ENCODE measurements around the gene CRYBA2. TPM values are rescaled to one million over a fixed set of nuclear protein-coding genes. Genes with fewer than 3 reads are reported as not detected.

CRYBA2 gene
- total and polyA plus RNA-seq, 2 experiments from 2014 or later, result not detected

DNA sequence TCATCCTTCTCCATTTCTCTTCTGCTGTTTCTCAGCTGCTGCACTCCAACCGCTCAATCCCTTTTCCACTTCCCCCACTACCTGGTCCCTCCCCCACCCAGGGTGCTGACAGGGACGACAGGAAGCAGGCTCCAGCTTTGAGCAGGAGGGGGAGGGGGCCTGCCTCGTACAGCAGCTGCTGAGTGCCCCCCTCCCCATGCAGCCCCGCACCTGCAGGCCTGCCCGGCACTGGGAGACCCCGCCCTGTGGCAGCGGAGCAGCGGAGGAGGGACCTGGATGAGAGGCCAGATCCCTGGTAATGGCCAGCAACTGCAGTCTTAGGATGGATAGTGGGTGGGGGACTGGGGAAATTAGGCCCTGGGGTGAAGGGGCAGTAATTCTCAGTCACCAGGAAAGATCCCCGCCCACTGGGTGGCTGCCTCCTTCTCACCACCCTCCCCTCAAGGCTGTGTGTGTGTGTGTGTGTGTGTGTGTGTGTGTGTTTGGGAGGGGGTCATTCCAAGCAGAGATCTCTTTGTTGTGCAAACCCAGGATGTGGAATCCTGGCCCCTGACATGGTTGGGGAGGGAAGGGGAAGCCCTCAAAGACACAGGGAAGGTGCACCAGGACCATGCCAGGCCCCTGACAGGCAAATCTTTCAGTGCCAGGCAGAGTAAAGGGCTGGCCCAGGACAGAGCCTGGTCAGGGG lies 6.8 kb upstream of the CRYBA2 start:
- in situ Hi-C loops (cut with MboI), result no loop called here
- no peaks in the 10 kb centered on the region for H3F3A ChIP-seq (ENCODE audit: insufficient read depth)
- TF ChIP-seq EZH2 (IDR thresholded peaks at IDR 0.05; ENCODE audit: insufficient read depth, poor library complexity, severe bottlenecking), result no peak
- TF ChIP-seq EZH2phosphoT487 (IDR thresholded peaks at IDR 0.05; ENCODE audit: insufficient read depth, low read depth), result no peak
- no peaks in the 10 kb centered on the region for H4K20me1 ChIP-seq (ENCODE audit: insufficient read depth)
- no peak overlapping the region for H3K27ac ChIP-seq
- H3K9me3 ChIP-seq (ENCODE audit: low read depth), result no peaks in the 10 kb centered on the region
- H3K27me3 ChIP-seq (replicated peaks; ENCODE audit: insufficient read depth), result peaks cover 62% of the 10 kb centered on the region
- H3K4me2 ChIP-seq (ENCODE audit: unreplicated experiment), result no peak overlapping the region
- H3K79me2 ChIP-seq (ENCODE audit: insufficient read depth), result no peaks in the 10 kb centered on the region
- H3K4me1 ChIP-seq (ENCODE audit: insufficient read depth), result no peaks in the 10 kb centered on the region
- WGBS, 2 experiments (ENCODE audit: low coverage in 1 of 2, low lambda C conversion rate in 2 of 2, missing lambda C conversion rate in 2 of 2), result 11 to 19% methylated on average over 3 to 9 of the region's 9 CpGs
- no peak overlapping the region for H3K9ac ChIP-seq
- no peaks in the 10 kb centered on the region for H3K9me2 ChIP-seq (ENCODE audit: insufficient read depth)
- no peaks in the 10 kb centered on the region for H3K36me3 ChIP-seq (ENCODE audit: low read depth)
- no peak overlapping the region for H2AFZ ChIP-seq
- no peak for DNase-seq
- no peak overlapping the region for H3K4me3 ChIP-seq

DNA sequence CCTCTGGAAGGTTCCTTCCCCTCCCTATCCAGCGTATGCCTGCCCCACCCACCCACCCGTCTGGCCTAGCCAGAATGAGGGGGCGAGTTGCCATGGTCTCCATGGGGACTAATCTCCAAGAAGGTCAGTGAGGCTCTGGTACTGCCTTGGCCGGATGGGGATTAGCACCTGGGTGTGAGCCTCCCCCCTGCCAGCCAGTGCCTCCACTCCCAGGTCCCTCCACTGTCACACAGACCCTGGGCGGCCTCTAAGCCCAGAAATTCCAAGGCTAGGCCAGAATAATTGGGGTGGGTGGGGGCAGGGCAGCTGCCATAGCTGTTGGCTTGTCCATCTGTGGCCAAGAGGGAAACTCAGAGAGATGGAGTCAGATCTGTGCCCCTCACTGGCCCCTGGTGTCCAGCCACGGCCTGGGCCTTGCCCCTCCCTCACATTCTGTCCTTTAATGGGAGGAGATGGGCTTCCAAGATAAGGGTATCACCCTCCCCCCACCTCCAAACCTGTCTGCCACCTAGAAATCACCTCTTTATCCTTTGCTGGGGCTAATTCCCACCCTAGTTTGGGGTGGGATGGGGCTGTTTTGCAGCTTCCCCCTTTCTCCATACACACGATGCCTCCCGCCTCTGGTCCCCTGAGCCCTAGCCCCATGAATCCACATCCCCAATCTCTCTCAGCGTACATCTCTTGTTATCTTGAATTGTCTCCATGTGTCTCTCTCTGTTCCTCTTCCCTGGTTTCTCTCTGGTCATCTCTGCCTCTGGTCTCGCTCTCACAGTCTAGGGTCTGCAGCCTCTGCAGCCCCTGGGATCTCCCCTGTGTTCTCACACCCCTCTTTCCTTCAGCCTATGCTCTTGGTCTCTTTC lies 6.0 kb upstream of the CRYBA2 start:
- H3K36me3 ChIP-seq (ENCODE audit: low read depth), result no peaks in the 10 kb centered on the region
- H3K79me2 ChIP-seq (ENCODE audit: insufficient read depth), result no peaks in the 10 kb centered on the region
- H3K27ac ChIP-seq, result no peak overlapping the region
- H3K4me2 ChIP-seq (ENCODE audit: unreplicated experiment), result no peak overlapping the region
- no peak for DNase-seq
- in situ Hi-C loops (cut with MboI), result no loop called here
- H3K9me3 ChIP-seq (ENCODE audit: low read depth), result no peaks in the 10 kb centered on the region
- H3K9me2 ChIP-seq (ENCODE audit: insufficient read depth), result no peaks in the 10 kb centered on the region
- no peak overlapping the region for H3K9ac ChIP-seq
- no peak overlapping the region for H2AFZ ChIP-seq
- no peak overlapping the region for H3K4me3 ChIP-seq
- 34 to 64% methylated on average over 8 to 10 of the region's 10 CpGs for WGBS, 2 experiments (ENCODE audit: low coverage in 1 of 2, low lambda C conversion rate in 2 of 2, missing lambda C conversion rate in 2 of 2)
- no peaks in the 10 kb centered on the region for H4K20me1 ChIP-seq (ENCODE audit: insufficient read depth)
- no peaks in the 10 kb centered on the region for H3F3A ChIP-seq (ENCODE audit: insufficient read depth)
- H3K4me1 ChIP-seq (ENCODE audit: insufficient read depth), result no peaks in the 10 kb centered on the region
- TF ChIP-seq EZH2phosphoT487 (IDR thresholded peaks at IDR 0.05; ENCODE audit: insufficient read depth, low read depth), result no peak
- TF ChIP-seq EZH2 (IDR thresholded peaks at IDR 0.05; ENCODE audit: insufficient read depth, poor library complexity, severe bottlenecking), result no peak
- H3K27me3 ChIP-seq (replicated peaks; ENCODE audit: insufficient read depth), result peaks cover 62% of the 10 kb centered on the region

DNA sequence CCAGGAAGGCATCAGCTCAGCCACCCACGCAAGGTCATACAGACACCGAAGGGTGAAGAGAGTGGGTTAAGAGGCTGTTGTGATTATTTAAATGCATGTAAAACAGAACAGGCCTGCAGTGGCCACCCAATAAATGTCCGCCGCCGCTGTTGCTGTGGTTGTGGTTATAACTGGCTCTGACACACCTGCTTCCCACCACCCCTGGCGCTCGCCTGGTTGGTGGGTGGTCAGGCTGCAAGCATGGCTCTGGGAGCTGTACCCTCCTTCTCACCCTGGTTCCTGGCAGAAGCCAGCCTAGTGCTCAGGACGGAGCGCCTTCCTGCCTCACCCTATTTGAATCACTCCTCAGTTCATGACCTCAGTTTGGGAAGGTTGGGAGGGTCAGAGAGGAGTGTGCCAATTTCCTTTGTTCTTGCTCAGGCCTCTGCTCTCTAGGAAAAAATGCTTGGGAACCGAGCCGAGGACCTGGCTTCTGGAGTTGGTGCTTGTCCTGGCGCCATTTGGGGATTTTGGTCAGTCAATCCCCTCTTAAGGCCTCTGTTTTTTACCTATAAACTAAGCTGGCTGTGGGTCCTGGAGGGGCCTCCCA lies 5.3 kb upstream of the CRYBA2 start:
- no peak overlapping the region for H3K9ac ChIP-seq
- H2AFZ ChIP-seq, result no peak overlapping the region
- no peak for DNase-seq
- no peak overlapping the region for H3K27ac ChIP-seq
- in situ Hi-C loops (cut with MboI), result no loop called here
- no peaks in the 10 kb centered on the region for H3K79me2 ChIP-seq (ENCODE audit: insufficient read depth)
- no peak for TF ChIP-seq EZH2phosphoT487 (IDR thresholded peaks at IDR 0.05; ENCODE audit: insufficient read depth, low read depth)
- no peak for TF ChIP-seq EZH2 (IDR thresholded peaks at IDR 0.05; ENCODE audit: insufficient read depth, poor library complexity, severe bottlenecking)
- H3K36me3 ChIP-seq (ENCODE audit: low read depth), result no peaks in the 10 kb centered on the region
- H3K9me3 ChIP-seq (ENCODE audit: low read depth), result no peaks in the 10 kb centered on the region
- H3K27me3 ChIP-seq (replicated peaks; ENCODE audit: insufficient read depth), result peaks cover 61% of the 10 kb centered on the region
- H4K20me1 ChIP-seq (ENCODE audit: insufficient read depth), result no peaks in the 10 kb centered on the region
- H3K4me1 ChIP-seq (ENCODE audit: insufficient read depth), result no peaks in the 10 kb centered on the region
- H3F3A ChIP-seq (ENCODE audit: insufficient read depth), result no peaks in the 10 kb centered on the region
- no peaks in the 10 kb centered on the region for H3K9me2 ChIP-seq (ENCODE audit: insufficient read depth)
- 76% methylated on average over 12 of the region's 12 CpGs for WGBS, 2 experiments (ENCODE audit: low coverage in 1 of 2, low lambda C conversion rate in 2 of 2, missing lambda C conversion rate in 2 of 2)
- no peak overlapping the region for H3K4me2 ChIP-seq (ENCODE audit: unreplicated experiment)
- H3K4me3 ChIP-seq, result no peak overlapping the region

DNA sequence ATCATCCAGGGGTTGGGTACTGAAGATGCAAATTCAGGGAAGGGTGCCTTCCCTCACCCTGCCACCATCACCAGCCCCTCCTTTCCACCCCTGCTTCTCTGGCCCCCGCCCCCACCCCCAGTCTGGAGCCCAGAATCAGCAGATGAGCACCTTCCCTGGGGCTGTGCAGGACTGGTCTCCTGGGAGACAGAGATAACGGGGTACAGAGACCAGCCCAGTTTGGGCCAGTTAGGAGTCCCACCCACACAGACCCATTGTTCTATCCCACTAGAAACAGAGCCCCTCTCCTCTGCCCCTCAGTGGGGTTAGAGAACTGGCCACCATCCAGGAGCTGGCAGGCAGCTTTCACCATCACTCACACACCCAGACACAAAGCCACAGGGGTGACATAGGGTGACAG lies 4.5 kb upstream of the CRYBA2 start:
- Histone ChIP-seq H3K27ac (no peak overlapping the region), H4K20me1 (ENCODE audit: insufficient read depth) (no peaks in the 10 kb centered on the region), H3F3A (ENCODE audit: insufficient read depth) (no peaks in the 10 kb centered on the region), H2AFZ (no peak overlapping the region), H3K27me3 (replicated peaks; ENCODE audit: insufficient read depth) (peaks cover 59% of the 10 kb centered on the region), H3K79me2 (ENCODE audit: insufficient read depth) (no peaks in the 10 kb centered on the region), H3K36me3 (ENCODE audit: low read depth) (no peaks in the 10 kb centered on the region), H3K4me3 (no peak overlapping the region), H3K9me3 (ENCODE audit: low read depth) (no peaks in the 10 kb centered on the region), H3K9me2 (ENCODE audit: insufficient read depth) (no peaks in the 10 kb centered on the region), H3K4me1 (ENCODE audit: insufficient read depth) (no peaks in the 10 kb centered on the region), H3K4me2 (ENCODE audit: unreplicated experiment) (no peak overlapping the region), H3K9ac (no peak overlapping the region)
- TF ChIP-seq EZH2 (IDR thresholded peaks at IDR 0.05; ENCODE audit: insufficient read depth, poor library complexity, severe bottlenecking), result no peak
- no peak for TF ChIP-seq EZH2phosphoT487 (IDR thresholded peaks at IDR 0.05; ENCODE audit: insufficient read depth, low read depth)
- WGBS, 2 experiments (ENCODE audit: low coverage in 1 of 2, low lambda C conversion rate in 2 of 2, missing lambda C conversion rate in 2 of 2), result 17 to 38% methylated on average over 1 to 2 of the region's 2 CpGs
- in situ Hi-C loops (cut with MboI), result no loop called here
- DNase-seq, result no peak
